Upper lobe of right lung (tissue), 1 donor: ENCODE results near the gene RNF186. TPM values are rescaled to one million over a fixed set of nuclear protein-coding genes. Genes with fewer than 3 reads are reported as not detected.

Source experiments
- ATAC-seq: fragments of 200-7000 bp; cut with Tn5 transposase; one replicate; pipeline ENCODE4 v1.9.1; 2020; ENCODE audit warnings: mild to moderate bottlenecking, moderate library complexity
- DNase-seq: peaks from one replicate; pipeline ENCODE4 v3.0.0-alpha.2; 2020
- H3K27ac ChIP-seq: fragments of 200-600 bp; one replicate; pipeline ENCODE4 v1.8.0; 2022
- H3K27me3 ChIP-seq: fragments of 200-600 bp; one replicate; pipeline ENCODE4 v1.8.0; 2022; ENCODE audit warnings: mild to moderate bottlenecking
- H3K36me3 ChIP-seq: fragments of 200-600 bp; one replicate; pipeline ENCODE4 v1.8.0; 2022
- H3K4me1 ChIP-seq: fragments of 200-600 bp; one replicate; pipeline ENCODE4 v1.8.0; 2022
- H3K4me3 ChIP-seq: fragments of 200-600 bp; one replicate; pipeline ENCODE4 v1.8.0; 2022; ENCODE audit warnings: mild to moderate bottlenecking
- H3K9me3 ChIP-seq: fragments of 200-600 bp; one replicate; pipeline ENCODE4 v1.8.0; 2022
- intact Hi-C: fragments of 100-400 bp; cut with DNase I; formaldehyde crosslinking; loops from one replicate; pipeline ENCODE4 v1.11.0; 2022
- total RNA-seq: library from RNA; stranded (reverse); fragmentation: NEBNext Ultra II Directional; extraction: Animal tissue kit (Norgen Biotek cat#: 25700); gene quantifications from one replicate; pipeline ENCODE4 v1.2.1, GENCODE V29; 2021
- TF ChIP-seq, protein P1 (sequence below): fragments of 200-600 bp; IDR thresholded peaks from one replicate; pipeline ENCODE4 v1.8.0; 2022; ENCODE audit warnings: antibody characterized with exemption
- donor health status: DM: no; HTN: yes; CAD: no; lungs with severe emphysema.

The RNF186 gene
- total RNA-seq, 1 donor from 2014 or later = not detected

DNA sequence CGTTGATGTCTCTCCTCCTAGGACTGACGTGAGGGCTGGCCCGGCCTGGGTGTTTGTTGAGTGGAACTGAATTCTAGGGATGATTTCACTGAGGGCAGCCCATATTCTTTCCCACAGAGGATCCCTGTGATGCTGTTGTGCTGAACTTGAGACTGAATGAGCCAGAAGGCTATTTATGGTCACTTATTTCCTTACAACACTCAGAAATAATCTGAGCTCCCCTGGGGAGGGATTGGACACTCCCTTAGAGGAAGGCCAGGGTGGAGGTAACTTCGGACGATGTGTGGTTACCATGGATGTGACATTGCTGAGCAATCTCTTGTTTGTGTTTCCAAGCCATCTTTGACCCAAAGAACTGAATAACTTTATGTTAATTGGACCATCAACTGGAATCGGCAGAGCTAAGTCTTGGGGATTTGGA lies 10.2 kb downstream of the RNF186 start:
- intact Hi-C loops = no loop called here
- no peaks in the 10 kb centered on the region for H3K36me3 ChIP-seq
- H3K4me3 ChIP-seq = no peak overlapping the region
- TF ChIP-seq, protein P1, sequence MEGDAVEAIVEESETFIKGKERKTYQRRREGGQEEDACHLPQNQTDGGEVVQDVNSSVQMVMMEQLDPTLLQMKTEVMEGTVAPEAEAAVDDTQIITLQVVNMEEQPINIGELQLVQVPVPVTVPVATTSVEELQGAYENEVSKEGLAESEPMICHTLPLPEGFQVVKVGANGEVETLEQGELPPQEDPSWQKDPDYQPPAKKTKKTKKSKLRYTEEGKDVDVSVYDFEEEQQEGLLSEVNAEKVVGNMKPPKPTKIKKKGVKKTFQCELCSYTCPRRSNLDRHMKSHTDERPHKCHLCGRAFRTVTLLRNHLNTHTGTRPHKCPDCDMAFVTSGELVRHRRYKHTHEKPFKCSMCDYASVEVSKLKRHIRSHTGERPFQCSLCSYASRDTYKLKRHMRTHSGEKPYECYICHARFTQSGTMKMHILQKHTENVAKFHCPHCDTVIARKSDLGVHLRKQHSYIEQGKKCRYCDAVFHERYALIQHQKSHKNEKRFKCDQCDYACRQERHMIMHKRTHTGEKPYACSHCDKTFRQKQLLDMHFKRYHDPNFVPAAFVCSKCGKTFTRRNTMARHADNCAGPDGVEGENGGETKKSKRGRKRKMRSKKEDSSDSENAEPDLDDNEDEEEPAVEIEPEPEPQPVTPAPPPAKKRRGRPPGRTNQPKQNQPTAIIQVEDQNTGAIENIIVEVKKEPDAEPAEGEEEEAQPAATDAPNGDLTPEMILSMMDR = no peak
- H3K9me3 ChIP-seq = no peaks in the 10 kb centered on the region
- peaks cover 5% of the 10 kb centered on the region for H3K4me1 ChIP-seq
- H3K27me3 ChIP-seq = no peaks in the 10 kb centered on the region
- H3K27ac ChIP-seq = no peak overlapping the region
- ATAC-seq (no peak), DNase-seq (no peak)

DNA sequence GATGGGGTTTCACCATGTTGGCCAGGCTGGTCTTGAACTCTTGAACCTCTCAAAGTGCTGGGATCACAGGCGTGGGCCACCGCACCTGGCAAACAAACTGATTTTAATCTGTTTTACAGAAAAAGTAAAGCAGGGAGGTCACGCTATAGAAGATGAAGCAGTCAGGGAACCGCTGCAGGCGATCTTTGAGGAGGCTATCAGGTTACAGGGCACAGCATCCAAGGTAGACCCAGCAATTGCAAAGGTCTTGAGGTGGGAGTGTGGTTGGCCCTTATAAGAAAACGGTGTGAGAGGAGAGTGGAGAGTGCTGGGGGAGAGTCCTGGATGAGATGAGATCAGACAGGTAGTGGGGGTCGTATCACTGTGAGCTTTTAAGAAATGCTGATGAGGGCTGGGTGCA lies 12.8 kb downstream of the RNF186 start:
- Histone ChIP-seq H3K27me3 (no peaks in the 10 kb centered on the region), H3K9me3 (no peaks in the 10 kb centered on the region), H3K36me3 (no peaks in the 10 kb centered on the region), H3K4me1 (peaks cover 5% of the 10 kb centered on the region), H3K4me3 (no peak overlapping the region), H3K27ac (no peak overlapping the region)
- TF ChIP-seq, protein P1 = no peak
- ATAC-seq (no peak), DNase-seq (no peak)
- intact Hi-C loops = no loop called here

DNA sequence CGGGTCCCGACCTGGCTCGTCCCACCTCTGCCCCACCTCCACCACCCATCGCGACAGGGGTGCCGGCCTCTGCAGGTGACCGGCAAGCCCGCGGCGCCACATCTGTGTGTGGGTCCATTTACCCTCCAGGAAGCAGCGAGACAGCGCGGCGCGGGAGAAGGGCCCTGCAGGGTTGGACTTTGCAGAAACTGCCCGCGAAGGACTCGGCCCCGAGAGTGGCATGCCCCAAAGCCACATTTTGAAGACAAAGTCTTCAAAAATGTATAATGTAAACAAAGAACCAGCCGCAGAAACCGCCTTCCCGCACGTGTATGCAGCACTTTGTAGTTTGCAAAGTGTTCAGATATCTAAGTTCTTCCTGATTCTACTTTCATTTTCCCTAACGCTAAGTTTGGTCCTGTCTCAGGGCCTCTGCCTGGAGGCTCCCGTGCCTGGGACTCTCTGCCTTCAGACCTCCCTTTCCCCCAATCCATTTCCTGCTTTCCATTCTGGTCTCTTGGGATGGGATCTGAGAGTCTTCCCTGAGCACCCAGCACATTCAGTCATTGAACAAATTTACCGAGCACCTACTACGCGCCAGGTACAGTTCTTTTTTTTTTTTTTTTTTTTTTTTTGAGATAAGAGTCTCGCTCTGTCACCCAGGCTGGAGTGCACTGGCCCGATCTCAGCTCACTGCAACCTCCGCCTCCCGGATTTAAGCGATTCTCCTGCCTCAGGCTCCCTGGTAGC lies 14.8 kb downstream of the RNF186 start:
- ATAC-seq = peak; percentile 68
- TF ChIP-seq, protein P1 = no peak
- no peaks in the 10 kb centered on the region for H3K36me3 ChIP-seq
- H3K9me3 ChIP-seq = no peaks in the 10 kb centered on the region
- intact Hi-C loops = no loop called here
- H3K4me3 ChIP-seq = peak overlapping the region; percentile 79
- peak overlapping the region; percentile 86 for H3K27ac ChIP-seq
- H3K27me3 ChIP-seq = no peaks in the 10 kb centered on the region
- peaks cover 5% of the 10 kb centered on the region for H3K4me1 ChIP-seq
- DNase-seq = peak; percentile 86

DNA sequence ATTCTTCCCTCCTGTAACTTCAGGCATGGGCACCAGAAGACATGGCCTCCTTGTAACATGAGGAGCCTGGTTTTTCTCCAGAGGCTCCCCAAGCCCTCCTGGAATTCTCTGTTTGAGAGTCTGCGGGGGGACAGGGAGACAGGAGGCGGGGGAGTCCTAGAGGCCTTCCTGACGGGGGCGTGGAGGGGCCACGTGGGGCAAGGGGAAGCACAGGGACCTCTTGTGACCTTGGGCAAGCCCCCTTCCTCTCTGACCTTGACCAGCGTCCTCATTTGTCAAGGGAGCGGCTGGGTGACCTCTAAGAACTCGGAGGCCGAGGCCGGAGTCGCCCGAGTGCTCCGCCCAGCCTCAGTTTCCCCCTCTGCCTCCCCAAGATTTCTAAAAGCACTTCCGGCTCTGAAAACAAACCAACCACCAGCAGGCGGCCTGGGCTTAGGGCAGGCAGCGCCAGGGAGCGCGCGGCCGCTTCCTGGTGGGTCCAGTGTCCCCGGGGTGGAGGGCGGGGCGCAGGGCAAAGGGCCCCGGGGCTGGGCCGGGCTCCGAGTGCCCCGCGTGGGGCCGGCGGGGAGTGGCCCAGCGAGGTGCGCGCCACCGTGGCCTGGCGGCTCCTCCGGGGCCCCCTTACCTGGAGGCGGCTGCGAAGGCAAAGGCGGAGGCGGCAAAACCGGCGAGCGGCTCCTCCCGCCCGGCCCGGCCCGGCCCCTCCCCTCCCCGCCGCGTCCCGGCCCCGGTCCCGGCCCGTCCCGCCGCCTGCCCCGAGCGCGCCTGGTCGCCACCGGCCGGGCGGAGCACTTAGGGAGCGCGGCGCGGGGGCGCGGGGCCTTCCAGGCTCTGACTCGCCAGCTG lies 15.6 kb downstream of the RNF186 start, which contains the start of gene TMCO4:
TSS of gene TMCO4 (minus strand) at position 687 of the 846 bp plus-strand sequence. CDS start 19,158 bp downstream, outside the sequence.
- TF ChIP-seq, protein P1 = peak; percentile 32
- Histone ChIP-seq H3K36me3 (no peaks in the 10 kb centered on the region), H3K4me1 (peaks cover 5% of the 10 kb centered on the region), H3K27ac (peak within 1 kb of the TSS; percentile 86), H3K27me3 (no peaks in the 10 kb centered on the region), H3K9me3 (no peaks in the 10 kb centered on the region), H3K4me3 (peak within 1 kb of the TSS; percentile 79)
- DNase-seq (peak; percentile 90), ATAC-seq (peak; percentile 93)
- intact Hi-C loops = no loop called here

DNA sequence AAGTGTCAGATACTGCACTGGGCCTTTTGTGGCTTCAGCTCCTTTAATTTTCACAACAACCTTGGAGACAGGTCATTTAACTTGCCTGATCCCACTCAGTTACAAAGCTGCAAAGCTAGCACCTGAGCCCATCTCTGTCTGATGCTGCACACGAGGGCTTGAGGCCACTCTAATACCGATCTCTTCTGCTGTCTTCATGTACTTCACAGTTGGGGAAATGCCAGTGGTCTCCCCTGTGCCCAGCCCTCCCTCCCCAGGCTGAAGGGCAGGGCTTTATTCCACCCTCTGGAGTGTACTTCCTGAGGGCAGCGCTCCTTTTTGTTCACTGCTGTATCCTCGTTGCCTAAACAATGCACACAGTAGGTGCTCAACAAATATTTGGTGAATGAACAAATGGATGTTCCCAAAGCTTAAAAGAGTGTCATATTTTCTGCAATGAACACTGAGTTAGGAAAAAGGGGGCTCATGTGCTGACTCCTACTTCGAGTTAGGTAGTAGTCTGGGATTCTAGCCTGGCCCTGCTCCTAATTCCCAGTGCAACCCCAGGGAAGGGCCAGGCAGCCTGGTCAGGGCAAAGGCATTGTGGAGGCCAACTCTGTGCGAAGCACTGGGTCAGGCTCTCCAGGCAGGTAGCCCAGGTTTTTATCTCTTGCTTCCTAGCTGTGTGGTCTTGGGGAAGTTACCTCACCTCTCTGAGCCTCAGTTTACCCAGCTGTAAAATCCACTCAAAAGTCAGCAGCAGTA lies 16.4 kb downstream of the RNF186 start:
- Histone ChIP-seq H3K9me3 (no peaks in the 10 kb centered on the region), H3K36me3 (no peaks in the 10 kb centered on the region), H3K4me1 (peaks cover 5% of the 10 kb centered on the region), H3K4me3 (peak overlapping the region; percentile 79), H3K27ac (peak overlapping the region; percentile 86), H3K27me3 (no peaks in the 10 kb centered on the region)
- TF ChIP-seq, protein P1 = no peak
- DNase-seq (no peak), ATAC-seq (no peak)
- intact Hi-C loops = no loop called here
